Mammary epithelial cell (primary cell): Measurements from ENCODE around the gene DUXB.

Experiments
- CTCF ChIP-seq, 2 donors: IDR thresholded peaks in 1 of 2; conservative IDR thresholded peaks in 1 of 2; 2 replicates each; pipeline ENCODE4 v1.5.1; 2011 to 2012; ENCODE audit warnings: inconsistent platforms in 2 of 2, low read length in 2 of 2, mild to moderate bottlenecking in 2 of 2, control low read depth in 1 of 2, low read depth in 1 of 2; ENCODE audit not compliant: insufficient read depth in 1 of 2; ENCODE audit errors: extremely low read depth in 1 of 2
- EZH2 ChIP-seq: IDR thresholded peaks from 2 replicates; pipeline ENCODE4 v1.6.1; 2012; ENCODE audit warnings: low read length, inconsistent platforms, borderline replicate concordance

GRCh38 chr16:75658175-75658574 lies 43.1 kb downstream of the DUXB start:
- TF ChIP-seq CTCF (conservative IDR thresholded peaks at IDR 0.05 in 1 of 2, IDR thresholded peaks at IDR 0.05 in 1 of 2; ENCODE audit: extremely low read depth in 1 of 2, insufficient read depth in 1 of 2, low read depth in 1 of 2, low read length in 2 of 2) (no peak), EZH2 (no peak)
